Inferior parietal cortex (tissue), 1 donor: ENCODE data around the gene RPTOR.
A peak's percentile ranks its signal among the peaks of the same experiment; 100 is the strongest.

Source experiments
- DNase-seq: peaks from one replicate; pipeline ENCODE4 v3.0.0-alpha.2; 2016; ENCODE audit errors: extremely low spot score

The RPTOR gene

DNA sequence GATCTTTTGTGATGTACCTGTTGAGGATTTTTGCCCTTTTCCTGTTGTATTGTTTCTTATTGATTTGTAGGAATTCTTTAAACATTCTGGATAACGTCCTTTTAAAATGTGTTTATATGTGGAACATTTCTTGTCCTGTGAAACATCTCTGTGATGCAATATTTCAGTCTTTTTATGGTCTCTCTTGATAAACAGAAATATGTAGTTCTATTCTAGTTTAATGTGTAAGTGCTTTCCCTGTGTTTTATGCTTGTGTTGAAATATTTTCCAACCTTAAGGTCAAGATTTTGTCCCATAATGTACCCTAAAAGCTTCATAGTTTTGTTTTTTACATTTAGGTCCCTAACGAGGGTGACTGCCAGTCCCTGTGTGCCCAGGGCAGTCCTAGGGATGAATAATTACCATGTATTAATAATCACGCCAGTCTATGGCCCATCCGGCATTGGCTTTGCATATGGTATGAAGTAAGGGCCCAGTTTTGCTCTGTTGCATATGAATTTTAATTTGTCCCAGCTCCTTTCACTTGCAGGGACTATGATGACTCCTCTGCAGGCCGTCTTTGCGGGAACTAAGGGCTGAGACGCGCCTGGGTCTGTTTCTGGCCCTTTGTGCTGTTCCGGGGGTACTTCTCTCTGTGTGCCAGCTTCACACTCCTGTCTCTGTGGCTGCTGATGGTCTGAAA, 44.2 kb downstream of the RPTOR start:
- DNase-seq = no peak

DNA sequence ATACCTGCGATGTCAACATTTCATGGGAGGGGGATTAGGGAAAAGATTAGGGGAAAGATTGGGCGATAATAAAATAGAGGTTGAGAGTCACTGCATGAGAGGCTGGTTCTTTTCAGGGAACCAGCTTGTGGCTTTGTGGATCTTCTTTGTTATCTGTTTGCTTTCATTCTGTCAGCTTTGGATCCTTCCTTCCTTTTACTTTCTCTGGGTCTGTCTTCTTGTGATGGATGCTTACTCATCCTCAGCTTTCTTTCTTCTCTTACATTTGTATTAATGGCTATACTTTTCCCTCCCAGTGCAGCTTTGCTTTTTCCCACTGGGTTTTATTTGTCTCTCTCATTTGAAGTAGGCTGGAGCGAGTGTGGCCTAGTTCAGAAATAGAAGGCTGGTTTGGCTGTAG, 47.1 kb downstream of the RPTOR start:
- no peak for DNase-seq

GRCh38 chr17:80592243-80592642, 47.6 kb downstream of the RPTOR start:
- DNase-seq = no peak

GRCh38 chr17:80593181-80593580, 48.5 kb downstream of the RPTOR start:
- no peak for DNase-seq

DNA sequence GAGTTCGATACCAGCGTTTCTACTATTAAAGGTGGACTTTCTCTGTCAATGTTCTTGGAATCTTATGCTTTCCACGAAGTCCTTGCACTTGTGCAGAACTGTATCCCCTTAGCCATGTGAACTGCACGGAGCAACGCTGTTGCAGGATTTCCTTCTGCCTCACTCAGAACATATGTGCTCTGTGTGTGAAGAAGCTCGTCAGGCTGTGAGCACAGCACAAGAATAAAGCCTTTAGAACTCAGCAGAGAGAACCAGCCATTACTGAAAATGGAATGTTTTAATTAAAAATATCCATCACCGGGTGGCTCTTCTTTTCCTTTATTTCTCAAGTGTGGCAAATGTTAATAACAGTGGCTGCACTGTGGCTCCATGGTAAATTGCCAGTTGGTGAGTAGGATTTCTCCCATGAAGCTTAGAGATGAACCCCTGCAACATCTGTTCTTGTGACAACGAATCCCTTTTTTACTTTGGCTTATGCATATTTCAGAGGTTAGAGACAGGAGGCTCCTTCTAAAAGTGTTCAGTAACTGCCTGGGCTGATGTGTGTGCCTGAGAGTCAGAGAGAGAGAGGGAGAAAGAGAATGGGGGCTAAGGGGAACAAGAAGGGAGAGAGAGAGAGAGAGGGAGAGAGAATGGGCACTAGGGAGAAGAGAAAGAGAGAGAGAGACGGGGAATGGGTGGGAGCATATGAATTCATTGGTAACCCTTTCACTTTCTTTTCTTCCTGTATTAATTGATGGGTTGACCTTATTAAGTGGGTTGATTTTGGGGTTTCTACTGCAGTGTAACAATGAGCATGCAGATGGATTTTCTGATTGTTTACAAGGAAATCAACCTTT, 50.0 kb downstream of the RPTOR start:
- DNase-seq = peak; percentile 35

DNA sequence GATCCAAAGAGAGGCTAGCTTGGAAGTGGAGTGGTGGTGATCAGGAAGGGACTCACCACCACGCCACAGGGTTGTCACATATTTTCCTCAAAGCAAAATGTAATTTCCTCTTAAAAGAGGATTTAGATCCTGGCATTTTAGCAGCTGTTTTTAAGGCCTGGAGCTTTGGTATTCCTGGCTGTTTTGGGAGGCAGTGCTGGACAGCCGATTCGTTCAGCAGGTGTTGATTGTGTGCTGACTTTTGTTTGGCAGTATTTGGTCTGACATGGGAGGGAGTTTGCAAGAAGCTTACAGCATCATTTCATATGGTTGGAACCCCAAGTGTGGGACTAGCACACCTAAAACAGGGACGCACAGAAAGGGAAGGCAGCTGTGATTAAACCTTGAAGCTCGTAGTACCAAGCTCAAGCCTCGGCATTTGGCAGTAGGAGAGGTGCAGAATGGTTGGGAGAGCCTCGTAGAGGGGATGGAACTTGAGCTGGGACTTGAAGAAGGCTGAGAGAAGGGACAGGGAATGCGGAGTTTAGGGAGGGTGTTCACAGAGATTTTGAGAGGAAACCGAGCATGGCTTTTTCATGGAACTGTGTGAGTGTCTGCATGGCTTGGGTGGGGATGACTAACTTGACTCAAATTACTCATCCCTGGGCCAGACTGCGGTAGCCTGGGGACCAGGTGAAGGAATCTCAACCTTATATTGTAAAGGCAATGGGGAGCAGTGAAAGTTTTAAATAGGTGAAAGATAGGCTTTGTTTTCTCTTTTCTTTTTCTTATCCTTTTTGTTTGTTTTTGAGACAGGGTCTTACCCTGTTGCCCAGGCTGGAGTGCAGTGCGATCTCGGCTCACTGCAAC, 52.3 kb downstream of the RPTOR start:
- no peak for DNase-seq

GRCh38 chr17:80598813-80599545, 54.3 kb downstream of the RPTOR start:
- DNase-seq = no peak

- no peak for DNase-seq
Observed at GRCh38 chr17:80599546-80600305, 55.1 kb downstream of the RPTOR start.

- no peak for DNase-seq
Observed at GRCh38 chr17:80601146-80601545, 56.5 kb downstream of the RPTOR start.

GRCh38 chr17:80603396-80603795, 58.8 kb downstream of the RPTOR start:
- DNase-seq = no peak

DNA sequence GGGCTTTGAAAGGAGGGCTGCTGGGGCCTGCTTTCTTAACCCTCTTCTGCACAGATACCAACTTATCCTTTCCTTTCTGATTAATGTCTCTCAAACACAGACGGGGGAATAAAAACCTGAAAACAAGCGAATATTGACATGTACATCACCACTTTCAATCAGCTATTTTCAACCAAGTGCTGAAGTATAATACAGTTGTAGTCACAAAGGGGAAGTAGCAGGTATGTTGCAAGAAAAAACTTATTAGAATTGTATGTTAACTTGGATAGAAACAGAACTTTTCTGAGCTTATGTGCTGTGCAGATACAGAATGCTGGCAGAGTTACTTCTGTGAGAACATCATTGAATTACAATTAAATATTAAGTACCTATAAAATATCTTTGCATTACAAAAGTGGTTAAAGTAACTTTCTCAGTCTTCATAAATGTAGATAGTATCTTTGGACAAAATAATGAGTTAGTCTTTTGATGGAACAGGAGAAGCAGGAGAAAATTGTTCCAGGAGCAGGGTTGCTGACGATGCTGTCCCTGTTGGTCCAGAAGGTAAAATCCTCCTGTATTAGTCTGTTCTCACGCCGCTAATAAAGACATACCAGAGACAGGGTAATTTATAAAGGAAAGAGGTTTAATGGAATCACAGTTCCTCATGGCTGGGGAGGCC, 59.5 kb downstream of the RPTOR start:
- no peak for DNase-seq

GRCh38 chr17:80604670-80605010, 60.0 kb downstream of the RPTOR start:
- no peak for DNase-seq

GRCh38 chr17:80605326-80606066, 60.9 kb downstream of the RPTOR start:
- DNase-seq = no peak

DNA sequence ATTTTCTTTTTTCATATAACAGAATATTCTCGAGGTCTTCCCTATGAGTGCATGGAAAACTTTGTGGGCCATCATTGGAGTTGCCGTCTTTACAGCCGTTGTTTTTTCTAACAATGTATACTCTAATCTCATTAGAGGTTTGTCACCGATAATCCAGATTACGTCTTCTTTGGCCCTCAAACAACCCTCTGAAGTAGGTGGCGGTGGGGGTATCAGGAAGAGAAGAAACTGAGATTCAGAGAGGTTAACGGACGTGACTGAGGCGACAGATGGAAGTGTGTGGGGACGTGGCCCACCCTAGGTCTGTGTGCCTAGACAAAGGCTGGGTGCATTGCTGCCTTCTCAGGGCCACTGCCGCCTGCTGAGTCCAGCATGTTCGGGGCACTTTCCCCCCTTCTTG, 63.7 kb downstream of the RPTOR start:
- DNase-seq = no peak

DNA sequence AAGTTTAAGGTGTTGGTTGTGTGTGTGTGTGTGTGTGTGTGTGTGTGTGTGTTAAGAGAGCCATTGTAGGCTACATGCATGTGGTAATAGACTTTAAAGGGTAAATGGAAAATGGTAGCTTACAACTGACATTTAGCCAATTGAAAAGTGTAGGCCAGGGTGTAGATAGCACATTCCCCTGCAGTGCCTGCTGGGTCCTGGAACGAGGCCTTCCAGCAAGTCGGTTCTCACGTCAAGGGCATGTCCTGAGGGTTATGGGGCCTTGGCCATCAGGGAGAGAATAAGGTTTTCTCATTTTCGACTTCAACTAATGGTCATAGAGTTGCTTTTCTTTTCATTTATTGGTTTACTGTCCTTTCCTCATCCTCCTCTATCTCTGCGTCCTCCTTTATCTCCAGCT, 65.1 kb downstream of the RPTOR start:
- DNase-seq = no peak

DNA sequence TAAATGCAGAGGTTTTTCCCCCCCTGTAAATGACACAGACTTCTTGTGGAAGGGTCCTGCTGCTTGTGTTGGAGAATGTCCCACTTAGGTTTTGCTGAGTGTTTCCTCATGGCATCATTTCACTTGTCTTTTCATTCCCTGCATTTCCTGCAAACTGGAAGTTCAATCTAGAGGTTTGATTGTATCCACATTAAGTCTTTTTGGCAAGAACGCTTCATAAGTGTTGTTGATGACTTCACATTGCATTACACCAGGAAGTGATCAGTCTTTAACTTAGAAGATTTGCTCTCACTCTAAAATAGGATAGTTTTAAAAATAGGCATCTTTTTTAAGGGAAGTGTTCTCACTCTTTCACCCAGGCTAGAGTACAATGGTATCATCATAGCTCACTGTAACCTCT, 67.2 kb downstream of the RPTOR start:
- no peak for DNase-seq

DNA sequence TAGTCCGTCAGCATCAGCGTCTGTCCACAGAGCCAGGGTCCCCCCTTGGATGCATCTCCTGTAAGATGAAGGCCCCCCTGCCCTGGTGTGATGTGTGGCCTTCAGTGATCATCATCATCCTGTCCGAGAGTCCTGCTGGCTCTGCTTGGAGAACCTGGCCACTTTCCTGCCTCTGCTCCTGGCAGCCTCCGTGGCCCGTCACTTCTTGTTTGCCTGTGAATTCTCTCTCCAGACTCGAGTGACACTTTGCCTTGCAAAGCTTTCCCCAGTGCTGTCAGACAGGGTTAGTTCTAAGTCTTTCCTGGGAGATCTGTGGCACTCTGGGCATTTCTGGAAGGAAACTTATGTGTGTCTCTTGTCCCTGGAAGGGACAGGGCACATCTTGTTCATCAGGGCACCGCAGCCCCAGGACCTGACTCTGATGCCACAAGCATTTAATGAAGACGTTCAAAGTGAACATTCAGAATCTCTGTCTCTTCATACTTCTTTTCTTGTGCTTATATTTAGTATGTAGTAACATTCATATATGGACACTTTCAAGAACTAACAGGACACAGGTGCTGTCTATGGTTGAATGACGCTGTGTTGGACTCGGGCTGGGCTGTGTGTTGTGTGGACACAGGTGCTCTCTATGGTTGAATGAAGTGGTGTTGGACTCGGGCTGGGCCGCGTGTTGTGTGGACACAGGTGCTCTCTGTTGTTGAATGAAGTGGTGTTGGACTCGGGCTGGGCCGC, 68.5 kb downstream of the RPTOR start:
- DNase-seq = no peak

DNA sequence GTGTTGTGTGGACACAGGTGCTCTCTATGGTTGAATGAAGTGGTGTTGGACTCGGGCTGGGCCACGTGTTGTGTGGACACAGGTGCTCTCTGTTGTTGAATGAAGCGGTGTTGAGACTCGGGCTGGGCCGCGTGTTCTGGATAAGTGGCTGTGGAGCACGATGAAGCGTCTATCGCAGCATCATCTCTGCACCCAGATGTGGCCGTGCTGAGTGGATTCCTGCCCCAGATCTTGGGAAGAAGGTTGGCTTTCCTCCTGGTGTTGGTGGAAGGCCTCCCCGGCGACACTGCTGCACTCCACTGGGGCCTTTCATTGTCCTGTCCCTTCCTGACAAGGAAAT, 69.1 kb downstream of the RPTOR start:
- DNase-seq = no peak

- DNase-seq = no peak
Observed at GRCh38 chr17:80614332-80615047, 69.9 kb downstream of the RPTOR start.
